ENCODE measurements around the gene DDB1.

DDB1 gene

DNA sequence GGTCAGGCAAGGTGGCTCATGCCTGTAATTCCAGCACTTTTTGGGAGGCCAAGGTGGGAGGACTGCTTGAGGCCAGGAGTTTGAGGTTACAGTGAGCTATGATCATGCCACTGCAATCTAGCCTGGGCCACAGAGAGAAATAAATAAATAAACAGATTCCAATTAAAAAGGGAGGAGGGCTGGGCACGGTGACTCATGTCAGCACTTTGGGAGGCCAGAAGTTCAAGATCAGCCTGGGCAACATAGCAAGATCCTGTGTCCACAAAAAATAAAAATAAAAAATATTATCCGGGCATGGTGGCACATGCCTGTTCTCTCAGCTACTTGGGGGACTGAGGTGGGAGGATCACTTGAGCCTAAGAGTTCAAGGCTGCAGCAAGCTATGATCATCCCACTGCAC, 21.3 kb upstream of the DDB1 start:
- no peak for DNase-seq

DNA sequence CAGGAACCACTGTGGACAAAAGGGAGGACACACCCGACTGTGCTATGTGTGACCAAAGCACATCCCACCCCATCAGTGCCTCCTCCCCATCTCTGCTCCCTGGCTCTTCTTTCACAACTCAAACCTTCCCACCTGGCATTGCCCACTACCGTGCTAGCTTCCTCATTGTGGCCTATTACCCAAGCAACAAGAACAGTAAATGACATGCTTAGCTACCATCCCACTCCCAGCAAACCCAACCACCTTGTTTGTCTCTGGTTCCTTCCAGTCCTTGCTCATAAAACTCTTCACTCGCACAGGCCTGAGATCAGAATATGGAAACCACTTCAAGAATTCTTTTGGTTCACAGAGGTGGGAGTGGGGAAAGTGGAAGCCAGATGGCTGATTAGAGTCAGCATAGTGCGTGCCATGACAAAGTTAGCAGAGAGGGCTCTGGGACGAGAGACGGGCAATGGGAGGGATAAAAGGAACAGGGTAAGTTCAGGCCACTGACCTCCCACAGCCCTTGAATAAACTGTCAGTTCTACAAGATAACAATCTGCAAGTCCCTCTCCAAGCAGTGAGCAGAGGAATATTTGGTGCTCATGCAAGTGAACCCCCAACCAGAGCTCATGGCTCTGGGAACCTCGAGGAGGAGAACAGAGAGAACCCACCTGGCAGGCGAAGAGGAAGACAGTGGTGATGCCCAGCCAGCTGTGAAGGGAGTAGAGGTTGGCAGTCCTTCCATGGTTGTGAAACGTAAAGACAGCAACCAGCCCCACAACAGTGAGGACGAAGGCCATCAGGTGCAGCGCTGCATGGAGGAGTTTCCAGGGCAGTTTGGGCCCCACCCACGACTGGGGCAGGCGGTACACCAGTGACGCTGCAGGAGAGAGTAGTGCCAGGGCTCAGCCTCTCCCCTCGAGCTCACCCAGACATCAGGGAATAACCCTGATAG, 20.5 kb upstream of the DDB1 start:
- DNase-seq = no peak

DNA sequence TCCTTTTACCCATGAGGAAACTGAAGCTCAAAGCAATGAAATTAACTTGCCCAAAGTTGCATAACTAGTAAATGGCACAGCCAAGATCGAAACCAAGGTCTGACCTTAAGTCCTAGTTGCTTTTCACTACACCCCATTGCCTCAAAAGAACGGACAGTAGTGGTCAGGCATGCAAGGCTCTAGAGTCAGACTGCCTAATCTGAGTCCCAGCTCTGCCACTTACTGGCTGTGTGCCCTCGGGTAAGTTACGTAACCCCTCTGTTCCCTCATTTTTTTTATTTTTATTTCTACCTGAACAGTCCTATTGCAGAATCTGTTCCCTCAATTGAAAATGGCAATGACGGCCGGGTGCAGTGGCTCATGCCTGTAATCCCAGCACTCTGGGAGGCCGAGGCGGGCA, 19.1 kb upstream of the DDB1 start:
- no peak for DNase-seq

DNA sequence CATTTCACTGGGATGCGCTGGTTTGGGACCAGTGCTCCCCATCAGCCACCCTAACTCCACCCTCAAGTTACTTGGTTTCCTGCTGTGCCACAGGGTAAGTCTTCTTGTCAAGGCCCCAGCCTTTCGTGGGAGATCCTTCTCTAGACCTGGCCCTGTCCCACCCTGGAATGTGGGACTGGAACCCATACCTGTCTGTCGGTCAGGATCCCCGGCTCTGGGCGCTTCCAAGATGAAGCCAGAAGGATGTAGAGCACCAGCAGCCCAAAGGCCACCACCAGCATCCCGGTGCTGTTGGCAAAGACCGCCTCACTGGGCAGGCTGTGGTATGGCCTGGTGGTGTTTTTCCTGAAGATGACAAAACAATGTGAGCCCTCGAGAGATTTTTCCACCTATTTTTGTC, 17.9 kb upstream of the DDB1 start:
- DNase-seq = no peak

DNA sequence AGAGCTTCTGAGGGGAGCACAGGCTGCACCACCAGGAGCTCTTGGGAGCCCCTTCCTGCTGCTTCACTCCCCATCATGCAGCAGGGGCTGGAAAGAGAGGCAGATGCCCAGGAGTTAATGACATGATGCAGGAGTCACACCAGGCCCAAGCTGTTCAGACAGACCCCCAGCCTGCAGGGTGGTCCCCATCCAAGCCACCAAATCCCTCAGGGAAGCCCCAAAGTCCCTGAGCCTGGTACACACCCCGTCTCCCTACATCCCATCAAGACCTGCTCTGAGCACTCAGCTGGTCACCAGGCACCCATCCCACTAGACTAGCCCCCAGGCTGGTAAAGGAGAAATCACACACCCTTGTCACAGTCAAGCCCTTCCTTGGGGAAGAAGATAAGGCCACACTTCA, 17.4 kb upstream of the DDB1 start:
- DNase-seq = no peak

DNA sequence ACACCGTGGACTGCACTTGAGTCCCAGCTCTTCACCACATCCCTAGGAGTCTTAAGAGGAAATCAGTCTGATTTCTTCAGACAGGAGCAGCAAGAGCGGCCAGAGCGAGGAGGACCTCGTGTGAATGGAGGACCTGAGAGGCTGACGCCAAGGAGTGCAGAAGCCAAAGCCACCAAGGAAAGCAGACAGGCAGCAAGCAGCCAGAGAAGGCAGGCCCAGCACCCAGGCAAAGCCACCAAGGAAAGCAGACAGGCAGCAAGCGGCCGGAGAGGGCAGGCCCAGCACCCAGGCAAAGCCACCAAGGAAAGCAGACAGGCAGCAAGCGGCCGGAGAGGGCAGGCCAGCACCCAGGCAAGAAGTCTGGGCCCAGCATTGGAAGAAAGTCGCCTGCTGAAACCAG, 17.0 kb upstream of the DDB1 start:
- no peak for DNase-seq

DNA sequence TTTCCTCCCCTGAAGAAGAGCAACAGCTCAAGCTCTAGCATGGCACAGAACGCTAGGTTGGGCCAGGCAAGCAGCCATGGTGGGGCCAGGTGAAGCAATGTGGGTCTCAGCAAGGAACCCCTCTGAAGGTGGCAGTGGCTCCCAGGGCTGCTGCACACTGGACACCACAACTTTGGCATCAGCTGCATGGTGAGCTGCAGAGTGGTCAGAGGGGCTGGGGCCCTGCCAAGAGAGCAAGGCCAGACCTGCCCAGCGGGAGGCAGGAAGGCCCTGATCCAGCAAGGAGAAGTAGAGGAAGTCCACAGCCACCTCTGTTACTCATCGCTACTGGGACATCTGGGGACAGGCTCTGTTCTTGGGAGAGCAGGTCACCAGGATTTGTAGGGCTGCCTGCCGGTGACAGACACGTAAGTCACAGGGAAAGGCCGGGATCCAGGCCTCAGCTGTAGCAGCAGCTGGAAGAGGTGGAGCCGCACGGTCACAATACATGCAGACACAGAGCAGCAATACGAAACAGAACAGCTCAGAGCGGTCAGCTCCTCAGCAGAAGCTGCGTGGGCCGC, 16.4 kb upstream of the DDB1 start:
- DNase-seq = no peak

DNA sequence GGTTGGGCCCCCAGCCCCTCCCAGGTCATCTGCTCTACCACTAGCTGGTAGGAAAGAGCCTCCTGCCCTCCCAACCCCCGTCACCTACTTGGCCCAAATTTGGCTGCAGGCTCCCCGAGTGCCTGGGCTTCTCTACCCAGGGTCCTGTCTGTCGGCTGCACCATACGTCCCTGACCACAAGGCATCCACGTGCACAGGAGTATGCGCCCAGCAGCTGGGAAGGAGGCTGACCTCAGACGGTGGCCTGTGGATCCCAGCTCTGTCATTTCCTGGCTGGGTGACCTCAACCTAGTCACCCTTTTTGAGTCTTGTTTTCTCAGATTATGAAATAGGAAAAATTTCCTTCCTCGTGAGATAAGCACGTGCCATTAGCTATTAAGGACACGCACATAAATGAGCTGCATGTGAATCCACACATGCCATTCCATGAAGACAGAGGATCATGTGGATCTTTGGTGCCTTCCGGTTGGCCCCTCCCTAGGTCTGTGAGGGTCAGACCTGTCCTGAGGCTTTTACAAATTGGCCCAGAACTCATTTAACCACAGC, 15.1 kb upstream of the DDB1 start:
- no peak for DNase-seq

DNA sequence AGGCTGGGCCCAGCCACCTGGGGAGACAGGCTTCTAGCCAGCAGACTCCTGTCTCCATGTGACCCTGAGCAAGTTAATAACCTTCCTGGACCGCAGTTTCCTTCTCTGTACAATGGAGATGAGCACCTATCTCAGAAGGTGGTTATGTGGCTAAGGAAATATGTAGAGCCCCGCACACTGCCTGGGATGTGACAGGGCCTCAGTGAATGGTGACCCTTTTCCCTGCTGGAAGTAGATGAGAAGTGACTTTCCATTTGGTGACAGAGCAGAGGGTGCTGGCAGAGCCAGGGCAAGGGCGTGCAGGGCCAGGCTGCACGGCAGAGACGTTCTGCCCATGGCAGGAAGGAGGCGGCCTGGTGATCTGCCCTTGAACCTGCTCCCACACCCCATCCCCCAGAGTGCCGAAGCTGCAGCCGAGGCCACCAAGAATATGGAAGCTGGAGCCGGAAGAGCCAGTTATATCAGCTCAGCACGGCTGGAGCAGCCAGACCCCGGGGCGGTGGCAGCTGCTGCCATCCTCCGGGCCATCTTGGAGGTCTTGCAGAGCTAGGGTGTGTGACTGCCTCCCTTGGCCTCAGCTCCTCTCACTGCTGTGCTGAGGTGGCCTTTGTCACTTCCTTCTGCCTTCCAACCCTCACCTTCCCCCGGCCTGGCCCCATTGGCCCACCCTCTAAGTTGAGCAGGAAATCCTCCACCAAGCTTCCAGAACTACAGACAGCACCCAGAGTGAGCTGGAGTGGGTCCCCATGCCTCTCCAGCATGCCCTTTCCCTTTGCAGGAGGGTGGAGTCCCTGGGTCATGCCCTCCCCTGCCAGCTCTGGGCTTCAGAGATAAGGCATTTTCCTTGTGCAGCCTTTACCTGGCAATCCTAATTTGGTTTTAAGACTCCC, 13.3 kb upstream of the DDB1 start:
- no peak for DNase-seq

DNA sequence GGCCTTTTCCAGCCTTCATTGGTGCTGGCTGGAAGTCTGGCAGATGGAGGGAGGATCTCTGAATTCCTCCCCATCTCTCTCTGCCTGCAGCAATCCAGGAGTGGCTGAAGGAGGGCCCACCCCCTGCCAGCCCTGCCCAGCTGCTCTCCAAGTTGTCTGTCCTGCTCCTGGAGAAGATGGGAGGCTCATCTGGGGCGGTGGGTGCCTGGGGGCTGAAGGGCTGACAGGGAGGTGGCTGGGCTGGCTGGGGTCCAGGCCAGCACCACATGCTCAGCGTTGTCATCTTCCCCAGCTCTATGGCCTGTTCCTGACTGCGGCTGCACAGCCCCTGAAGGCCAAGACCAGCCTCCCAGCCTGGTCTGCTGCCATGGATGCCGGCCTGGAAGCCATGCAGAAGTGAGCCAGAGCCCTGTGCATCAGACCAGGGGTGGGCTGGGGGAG, 12.3 kb upstream of the DDB1 start:
- DNase-seq = no peak

DNA sequence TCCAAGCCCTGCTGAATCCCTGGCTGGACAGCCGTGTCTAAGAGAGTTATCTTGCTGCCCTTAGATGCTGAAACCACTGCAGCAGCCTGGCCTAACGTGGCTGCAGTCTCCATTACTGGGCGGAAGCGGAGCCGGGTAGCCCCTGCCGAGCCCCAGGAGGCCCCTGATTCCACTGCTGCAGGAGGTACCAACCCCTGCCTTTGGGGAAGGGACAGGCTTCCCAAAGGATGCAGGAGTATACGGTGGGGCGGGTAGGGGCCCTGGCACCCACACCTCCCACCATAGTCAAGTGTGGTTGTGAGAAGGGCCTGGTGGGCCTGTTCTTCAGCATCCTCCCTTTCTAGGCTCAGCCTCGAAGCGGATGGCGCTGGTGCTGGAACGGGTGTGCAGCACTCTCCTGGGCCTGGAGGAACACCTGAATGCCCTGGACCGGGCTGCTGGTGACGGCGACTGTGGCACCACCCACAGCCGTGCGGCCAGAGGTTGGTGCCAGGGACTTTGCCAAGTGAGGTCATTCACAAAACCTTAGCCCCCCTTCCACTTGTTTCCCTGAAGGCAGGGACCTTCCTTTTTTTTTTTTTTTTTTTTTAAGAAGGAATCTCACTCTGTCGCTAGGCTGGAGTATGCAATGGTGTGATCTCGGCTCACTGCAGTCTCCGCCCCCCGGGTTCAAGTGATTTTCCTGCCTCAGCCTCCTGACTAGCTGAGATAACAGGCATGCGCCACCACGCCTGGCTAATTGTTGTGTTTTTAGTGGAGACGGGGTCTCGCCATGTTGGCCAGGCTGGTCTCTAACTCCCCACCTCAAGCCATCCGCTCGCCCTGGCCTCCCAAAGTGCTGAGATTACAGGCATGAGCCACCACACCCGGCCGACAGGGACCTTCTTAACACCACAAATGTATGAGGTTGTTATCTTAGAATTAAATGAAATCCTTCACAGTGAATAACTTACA, 11.2 kb upstream of the DDB1 start:
- DNase-seq = no peak

DNA sequence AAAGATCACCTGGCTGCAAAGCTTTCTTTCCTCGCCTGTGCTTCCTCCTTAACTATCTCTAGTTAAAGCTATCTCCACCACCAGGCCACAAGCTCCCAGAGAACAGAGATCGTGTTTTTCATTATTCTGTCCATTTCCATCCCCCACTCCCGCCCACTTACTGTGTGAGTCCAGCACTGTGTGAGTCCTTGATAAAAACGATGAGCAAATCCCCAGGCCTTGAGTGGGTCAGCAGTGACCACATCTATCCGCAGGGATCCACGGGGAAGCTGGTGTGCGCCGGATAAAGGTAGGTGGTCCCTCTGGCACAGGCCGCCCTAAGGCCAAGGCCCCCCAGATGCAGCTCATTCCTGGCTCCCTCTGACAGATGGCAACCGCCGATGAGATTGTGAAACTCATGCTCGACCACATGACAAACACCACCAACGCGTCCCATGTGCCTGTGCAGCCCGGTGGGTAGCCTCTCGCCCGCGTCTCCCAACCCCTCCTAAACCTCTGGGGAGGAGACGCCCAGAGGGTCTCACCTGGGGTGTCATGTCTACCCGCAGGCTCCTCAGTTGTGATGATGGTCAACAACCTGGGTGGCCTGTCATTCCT, 9.4 kb upstream of the DDB1 start:
- no peak for DNase-seq

DNA sequence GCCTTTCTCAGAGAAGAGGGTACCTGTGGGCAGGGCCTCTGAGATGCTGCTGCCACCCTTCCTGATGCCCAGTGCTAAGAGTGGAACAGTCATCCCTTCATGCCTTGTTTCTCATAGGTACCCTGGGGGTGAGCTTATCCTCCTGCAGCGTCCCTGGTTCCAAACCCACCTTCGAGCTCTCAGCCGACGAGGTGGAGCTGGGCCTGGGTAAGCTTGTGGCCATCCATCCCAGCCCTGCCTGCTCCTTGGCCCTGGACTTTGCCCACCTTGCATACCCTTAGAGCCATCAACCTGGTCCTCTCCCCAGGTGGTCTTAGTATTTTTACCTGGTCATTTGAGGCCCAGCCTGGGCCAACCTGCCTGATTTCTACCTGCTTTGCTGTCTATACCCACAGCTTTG, 8.8 kb upstream of the DDB1 start:
- no peak for DNase-seq

DNA sequence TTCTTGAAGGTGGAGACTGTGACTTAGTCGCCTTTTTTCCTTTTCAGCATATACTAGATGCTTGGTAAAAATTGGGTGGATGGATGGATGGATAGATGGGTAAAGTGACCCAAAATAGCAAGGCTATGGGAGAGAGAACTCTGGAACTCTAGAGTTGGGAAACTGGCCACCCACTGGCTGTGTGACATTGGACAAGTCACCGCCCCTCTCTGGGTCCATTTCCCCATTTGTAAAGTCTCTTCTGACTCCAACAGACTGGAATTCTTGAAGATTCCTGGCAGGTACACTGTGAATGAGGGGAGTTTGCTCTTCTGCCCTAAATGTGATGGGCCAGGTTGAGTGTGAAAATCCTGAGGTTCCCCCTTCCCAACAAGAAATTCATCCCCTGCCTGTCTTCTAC, 8.1 kb upstream of the DDB1 start:
- no peak for DNase-seq

DNA sequence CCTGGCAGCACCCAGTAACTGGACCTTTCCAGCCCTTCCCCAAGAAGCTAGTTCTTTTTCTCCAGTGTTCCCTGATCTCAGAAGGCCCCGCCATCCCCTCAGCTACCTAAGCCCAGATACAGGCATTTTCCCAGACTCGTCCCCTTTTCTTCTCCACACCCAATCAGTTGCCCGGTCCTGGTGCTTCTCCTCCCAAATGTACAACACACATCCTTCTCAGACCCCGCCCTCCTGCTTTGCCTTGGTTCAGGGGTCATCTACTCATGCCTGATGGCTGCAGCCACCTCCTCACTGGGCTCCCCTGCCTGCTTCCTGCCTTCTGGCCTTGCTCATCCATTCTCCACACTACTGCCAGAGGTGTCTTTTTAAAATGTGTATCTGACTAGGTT, 6.6 kb upstream of the DDB1 start:
- DNase-seq = no peak

DNA sequence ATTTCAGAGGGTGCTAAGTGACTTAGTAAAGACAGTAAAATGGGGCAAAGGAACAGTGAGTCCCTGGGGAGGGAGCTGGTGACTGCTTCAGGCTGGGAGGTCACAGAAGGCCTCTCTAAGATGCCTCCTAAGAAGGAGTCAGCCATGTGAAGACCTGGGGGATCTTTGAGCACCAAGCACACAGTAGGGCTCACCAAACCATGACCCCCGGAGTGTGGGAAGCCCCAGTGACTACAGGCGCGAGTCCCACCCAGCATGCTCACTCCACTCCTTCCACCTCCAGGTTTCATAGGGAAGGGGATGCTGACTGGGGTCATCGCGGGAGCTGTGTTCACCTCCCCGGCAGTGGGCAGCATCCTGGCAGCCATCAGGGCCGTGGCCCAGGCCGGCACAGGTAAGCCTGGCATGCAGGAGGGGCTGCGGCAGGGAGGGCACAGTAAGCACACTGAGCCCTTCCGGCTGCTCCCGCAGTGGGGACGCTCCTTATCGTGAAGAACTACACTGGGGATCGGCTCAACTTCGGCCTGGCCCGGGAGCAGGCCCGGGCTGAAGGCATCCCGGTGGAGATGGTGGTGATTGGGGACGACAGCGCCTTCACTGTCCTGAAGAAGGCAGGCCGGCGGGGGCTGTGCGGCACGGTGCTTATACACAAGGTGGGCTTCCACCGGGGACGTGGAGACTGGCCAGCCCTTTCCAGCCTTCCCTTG, 6.0 kb upstream of the DDB1 start:
- no peak for DNase-seq

DNA sequence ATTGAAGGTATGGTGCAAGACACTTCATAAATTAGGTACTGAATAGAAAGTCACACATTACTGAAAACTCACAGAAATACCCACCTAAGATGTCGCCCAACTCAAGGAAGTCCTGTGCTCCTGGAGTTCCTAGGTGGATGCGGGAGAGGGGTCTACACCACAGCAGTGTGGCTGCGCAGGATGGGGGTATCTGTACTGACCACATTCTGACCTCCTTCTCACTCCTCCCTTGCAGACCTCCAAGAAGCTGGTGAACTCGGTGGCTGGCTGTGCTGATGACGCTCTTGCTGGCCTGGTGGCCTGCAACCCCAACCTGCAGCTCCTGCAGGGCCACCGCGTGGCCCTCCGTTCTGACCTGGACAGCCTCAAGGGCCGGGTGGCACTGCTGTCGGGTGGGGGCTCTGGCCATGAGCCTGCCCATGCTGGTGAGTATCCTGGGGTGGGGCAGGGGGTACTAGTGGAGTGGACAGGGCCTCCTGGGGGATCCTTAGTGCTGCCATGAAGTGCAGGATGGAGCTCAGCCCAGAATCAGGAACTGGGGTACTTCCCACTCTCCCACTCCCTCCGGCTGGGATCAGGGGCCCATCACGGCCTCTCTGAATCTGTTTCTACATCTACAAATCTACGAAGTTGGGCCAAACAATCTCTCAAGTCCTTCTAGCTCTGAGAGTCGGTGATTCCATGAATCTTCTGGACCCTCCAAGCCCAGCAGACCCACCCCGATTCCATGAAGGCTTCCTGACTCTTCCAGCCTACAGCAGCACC, 5.0 kb upstream of the DDB1 start:
- no peak for DNase-seq

DNA sequence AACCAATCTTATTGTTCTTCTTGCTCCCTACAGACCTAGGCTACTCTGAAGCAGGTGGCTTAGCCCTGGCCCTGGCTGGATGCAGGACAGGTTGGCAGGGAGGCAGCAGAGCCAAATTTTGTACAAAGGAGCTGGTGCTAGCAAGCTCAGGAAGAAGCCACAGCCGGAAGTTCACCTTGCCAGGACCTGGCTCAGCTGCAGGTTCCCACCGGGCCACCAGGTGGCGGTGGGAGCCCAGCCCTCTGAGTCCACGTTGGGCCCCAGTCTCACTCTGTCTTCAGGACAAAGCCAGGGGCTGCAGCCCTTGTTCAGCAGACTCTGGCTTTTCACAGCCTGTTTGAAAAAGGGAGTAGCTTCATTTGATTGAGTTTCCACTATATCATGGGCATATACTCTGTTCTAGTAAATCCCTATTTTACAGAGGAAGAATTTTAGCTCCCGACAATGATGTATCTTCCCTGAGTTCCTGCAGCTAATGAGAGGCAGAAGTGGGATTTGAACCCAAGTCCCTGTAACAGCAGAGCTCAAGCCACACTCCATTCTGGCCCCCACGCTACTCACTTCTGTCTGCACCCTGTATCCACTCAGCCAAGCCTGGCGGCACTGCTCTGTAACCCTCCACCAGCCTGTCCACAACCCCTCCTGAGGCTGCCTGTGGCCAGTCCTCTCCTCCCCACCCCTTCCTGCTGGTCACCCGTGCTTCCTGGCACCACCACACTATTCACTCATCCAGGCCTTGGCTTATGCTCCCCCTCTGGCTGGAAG, 3.4 kb upstream of the DDB1 start:
- DNase-seq = peak; percentile 70 to 87 (median 76)

DNA sequence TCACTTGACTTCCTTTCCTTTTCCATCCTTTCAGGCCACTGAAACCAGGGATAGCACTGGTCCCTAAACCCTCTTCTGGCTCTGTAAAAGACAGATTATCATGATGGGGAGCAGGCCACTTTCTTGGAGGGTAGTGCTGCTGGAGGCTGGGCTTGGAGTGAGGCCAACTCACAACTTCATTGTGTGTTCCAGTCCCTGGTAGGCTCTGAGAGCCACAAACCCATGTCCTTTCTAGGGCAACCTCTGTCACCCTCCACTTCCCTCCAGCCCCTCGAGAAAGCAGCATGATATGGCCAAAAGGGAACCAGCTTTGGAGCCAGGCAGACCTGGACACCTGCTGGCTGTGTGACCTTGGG, 2.4 kb upstream of the DDB1 start:
- no peak for DNase-seq
